Measurements from ENCODE around the gene HAND2.

HAND2 gene

DNA sequence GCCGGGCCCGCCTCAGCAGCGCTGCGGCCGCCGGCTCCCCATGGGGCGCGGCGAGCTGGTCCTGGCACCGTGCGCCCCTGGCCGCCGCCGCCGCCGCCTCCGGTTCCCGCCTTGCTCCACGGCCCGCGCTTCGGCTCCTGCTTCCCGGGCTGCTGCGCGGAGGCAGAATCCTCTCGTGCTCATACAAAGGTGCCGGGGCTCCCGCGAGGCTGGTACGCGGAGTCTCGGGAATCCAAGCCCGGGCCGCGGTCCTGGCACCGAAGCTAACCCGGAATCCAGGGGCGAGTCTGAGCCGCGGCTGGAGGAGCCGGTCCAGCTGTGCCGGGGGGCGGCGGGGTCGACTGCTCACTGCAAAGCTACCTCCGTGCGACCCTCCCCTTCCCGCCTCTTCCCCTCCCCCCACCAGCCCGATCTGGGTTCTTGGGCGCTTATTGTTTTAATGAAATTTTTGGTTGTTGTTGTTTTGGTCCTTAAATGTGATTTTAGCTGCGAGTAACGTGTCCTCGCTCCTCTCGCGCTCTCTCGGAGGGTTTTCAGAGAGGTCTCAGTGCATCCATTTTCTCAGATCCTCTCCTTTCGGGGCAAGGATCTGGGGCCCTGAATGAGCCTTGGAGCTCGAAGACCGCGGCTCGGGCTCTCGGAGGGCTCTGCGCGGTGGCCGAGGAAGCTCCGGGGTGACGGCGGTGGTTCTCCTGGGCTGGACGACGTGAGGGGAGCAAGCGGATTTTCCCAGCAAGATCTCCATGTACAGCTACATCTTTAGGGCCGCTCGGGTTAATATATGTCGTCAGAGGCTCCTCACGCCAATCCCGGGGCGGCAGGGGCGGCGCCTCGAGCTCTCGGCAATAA is at the start of gene HAND2:
Gene HAND2, minus strand, starts transcription at position 753 of the 849 bp plus-strand sequence. CDS start 940 bp downstream, outside the sequence.
- DNase-seq = no peak

DNA sequence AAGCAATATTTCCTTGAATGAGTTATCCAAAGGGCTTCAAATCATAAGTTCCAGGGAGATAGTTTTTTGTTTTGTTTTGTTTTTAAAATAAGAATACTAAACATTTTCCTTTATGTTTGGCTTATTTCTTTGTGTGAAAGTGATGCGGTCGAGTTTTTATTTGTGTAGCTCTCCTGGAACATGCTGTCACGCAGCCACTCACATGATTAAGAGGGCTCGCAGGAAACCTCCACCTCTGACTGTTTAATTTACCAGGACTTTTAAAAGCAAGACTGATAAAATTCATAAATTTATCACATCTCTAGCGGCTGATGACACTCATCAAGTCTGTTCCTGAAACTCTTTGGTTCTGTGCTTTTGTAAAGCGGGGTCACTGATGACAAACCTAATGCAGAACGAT is 48.9 kb upstream of the HAND2 start:
- DNase-seq = no peak

DNA sequence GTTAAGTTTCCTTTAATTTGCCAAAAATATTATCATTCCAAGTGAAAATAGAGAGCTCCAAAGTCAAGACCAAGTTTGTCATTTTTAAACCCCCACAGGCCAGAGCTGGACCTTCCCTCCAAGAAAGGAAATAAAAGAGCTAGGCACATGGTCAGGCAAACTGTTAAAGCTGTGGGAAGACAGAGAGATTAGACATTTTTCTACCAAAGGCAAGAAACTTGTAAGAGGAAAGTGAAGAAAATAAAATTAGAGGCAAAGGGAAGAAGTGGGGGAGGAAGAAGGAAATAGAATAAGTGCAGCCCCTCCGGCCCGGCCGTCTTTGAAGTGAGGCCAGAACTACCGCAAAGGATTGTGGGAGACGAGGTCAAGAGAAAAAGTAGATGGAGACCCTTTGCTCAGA is 47.9 kb upstream of the HAND2 start:
- DNase-seq = no peak

DNA sequence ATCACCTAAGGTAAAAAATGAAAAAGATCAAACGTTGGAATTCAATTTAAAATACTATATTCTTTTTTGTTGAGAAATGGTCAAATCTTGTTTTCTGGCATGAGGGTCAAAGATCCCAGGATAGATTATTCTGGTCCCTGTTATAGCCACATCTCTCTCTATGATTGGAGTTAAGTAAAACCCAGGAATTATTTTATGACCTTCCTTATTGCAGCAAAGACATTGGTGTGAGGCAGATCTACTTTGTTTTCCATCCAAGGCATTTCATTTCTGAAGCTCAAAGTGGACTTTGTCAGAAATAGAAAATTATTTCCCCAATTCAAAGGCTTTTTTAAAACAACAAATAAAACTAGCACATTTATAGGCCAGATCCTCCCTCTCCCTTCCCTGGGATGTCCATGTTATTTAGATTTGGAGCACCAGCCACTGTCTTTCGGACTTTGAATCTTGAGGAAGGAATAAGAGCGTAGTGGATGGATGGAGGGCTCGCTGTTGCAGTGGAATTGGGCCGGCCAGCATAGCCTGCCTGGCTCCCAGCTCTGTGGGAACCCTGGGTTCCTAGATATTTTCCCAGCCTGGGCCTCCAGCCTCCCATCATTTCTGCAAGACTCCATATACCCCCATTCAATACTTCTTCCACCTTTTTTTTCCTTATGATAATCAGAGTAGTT is 45.6 kb upstream of the HAND2 start:
- DNase-seq = no peak

DNA sequence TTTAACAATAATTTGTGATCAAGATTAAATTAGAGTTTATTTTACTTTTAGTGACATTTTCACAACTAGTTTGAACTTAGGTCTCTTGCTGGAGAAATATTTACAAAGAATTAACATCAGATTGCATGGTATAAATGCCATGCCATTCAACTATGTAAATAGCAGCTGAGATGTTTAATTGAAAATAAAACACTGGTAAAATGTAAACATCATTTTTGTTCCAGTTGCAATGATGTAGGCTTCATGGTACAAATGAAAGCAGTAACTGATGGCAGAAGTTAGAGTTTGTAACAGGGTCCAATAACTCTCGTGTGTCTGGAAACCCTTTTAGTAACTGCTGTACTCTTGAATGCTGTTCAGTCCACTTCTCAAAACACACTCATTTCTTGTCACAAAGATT is 43.7 kb upstream of the HAND2 start:
- no peak for DNase-seq

DNA sequence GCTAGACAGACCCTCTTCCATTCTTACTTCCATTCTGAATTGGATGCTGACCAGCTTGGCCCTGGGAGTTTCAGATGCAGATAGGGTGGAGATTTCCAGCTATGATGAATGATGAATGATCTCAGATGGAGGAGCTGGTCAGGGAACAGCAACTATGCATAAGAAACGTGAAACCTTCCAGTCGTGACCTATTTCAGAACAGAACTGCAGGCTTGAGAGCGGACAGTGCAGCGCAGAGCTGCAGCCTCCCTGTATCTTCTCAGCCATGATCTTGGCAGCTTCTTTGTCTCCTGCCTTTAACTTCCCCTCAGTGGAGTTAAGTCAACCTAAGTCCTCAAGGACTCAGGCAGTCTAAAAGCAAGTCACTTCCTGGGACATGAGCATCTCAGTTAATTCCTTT is 43.3 kb upstream of the HAND2 start:
- DNase-seq = no peak

DNA sequence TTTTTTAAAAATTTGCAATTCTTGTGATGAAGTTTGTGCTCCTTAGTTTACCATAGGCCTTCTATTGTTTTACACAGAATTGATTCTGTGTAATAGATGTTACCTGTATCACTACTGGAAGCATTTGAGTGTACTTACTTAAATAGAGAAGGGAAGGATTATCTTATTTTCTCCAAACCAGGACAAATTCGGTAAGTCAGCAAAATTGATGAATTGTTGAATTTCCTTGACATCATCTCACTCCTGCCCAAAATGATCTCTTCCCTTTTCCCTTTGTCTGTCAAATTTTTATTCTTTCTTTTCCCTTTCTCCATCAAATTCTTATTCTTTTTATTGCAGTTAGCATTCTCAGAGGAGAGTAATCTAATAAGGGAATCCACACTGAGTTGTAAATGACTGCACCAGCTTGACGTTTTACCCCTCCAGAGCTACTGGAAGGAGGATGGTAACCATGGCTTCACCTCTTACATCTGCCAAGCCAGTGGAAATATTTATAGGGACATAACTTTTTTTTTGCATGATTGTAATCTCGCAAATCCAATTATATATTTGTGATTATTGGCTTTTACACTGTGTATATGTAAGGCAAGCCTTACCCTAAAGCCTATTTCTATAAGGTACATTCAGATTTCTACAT is 42.6 kb upstream of the HAND2 start:
- DNase-seq = no peak

DNA sequence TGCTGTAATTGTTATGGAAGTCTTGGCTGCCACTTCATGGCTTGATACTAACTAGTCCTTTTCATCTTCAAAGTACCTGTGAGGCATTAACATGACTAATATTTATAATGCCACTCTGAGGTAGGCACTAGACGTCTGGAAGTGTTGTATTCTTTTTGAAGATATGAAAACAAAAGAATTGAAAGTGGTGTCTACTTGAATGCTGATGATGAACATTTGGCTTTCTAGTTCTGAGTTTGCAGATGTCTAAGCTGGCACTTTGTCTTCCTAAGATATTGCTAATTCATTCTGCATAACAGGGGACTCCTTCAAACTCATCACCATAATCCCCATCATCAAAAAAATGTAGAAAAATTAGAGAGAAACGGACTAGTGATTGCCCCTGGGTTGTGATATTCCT is 41.6 kb upstream of the HAND2 start:
- no peak for DNase-seq

DNA sequence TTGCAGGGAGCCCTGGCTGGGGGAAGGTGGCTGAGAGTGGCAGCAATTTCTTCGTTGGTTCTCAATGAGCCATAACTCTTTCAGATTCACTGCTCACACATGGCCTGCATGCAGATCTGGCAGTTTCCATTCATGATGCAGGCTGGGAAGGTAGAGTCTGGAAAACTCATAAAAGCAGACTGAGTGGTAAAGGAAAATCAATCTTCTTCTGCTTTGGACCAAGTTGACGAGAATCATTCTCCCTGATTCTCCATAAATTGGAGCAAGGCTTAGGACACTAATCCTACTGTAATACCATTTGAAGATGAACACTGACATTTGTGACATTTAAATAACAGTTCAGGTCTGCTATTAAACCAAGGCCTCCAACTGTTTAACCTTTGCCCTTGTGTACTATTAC is 35.3 kb upstream of the HAND2 start:
- no peak for DNase-seq

DNA sequence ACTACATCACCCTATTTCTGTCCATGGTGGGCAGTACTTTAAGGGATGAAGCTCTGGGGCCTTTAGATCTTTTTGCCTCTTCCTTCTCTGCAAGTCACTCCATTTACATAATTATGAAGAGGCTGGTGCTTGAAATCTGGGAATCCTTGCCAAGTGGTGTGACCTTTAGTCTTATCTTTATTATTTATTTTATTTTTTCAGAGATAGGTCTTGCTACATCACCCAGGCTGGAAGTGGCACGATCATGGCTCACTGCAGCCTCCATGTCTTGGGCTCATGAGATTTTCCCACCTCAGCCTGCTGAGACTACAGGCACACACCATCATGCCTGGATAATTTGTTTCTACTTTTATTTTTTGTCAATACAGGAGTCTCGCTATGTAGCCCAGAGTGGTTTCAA is 34.4 kb upstream of the HAND2 start:
- no peak for DNase-seq

DNA sequence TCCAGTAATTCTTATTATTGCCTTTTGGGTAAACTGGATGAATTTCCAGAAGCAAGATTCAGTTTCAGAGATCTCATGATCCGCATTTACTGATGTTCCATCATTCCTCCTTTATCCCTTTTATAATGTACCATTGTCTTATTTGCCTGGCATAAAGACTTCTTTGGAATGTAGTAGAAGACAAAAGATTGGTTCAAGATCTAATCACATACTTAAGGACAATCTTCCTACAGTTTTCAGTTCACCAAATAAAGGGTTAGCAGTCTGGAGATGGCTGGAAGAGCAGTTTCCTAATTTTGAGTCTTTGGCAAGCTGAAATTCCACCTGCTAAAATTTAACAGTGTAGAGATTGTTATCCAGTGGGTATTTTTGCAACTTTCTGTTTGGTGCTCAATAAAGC is 30.9 kb upstream of the HAND2 start:
- DNase-seq = no peak

DNA sequence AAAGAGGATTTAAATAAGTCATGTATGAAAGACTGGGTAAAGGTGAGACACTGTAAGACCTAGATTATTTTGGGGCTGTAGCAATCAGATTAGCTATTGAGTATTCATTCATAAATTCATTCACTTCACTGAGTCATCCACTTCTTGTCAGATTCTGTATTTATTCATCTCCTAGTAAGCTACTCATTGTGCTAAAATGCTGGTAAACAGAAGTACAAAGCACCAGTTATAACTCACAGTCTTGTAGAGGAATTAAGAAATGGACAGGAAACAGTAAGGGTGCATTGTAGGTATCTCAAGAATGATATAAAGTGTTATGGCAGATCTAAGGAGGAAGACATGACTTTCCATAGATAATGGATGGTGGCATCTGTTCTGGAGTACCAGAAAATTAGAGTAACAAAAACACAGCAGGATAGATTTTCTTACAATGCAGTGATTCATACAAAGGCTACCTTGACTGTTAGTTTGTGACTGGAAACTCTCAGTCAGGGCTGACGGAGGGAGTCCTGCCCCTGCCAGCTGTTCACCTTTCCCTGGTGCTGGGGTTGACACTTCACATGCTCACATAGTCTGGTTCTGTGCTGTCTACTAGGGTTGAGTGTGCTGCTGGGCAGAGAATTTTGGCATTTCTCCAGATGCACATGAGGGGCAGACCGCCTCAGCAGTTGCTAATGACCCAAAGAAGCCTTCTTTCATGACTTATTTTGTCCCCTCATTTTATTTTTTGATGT is 26.5 kb upstream of the HAND2 start:
- no peak for DNase-seq

DNA sequence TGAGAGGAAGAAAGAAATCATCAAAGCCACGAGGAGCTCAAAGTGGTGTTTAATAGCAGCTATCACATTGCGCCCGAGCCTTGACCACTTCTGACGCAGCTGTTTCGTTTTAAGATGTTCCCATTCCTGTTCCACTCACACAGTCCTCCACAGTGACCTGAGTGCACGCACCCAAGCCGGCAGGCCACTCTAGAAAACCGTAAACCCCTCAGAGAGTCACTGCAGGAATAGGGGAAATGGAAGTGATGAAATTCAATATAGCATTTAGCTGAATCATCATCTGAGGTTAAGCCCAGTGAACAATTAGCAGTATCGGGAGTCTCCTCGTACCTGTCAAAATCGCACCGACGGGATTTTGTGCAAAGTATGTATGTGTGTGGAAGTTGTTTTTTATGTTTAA is 17.9 kb upstream of the HAND2 start:
- no peak for DNase-seq

DNA sequence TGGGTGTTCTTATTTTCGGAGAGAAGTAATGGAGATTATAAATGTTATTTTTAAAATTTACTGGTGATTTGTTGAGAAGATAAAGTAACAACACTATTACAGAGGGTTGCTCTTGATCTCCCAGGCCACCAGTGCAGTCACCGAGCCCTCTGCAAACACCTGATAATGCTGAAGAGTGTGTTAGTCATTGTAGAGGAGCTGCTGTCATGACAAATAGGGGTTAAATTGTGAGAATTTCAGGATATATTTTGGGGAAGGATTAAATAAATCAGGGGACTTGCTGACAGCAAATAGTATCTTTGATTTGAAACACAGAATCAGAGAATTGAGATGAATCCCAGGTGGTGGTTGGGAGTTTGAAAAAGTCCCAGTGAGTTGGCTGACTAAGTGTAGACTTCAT is 16.7 kb upstream of the HAND2 start:
- DNase-seq = no peak

DNA sequence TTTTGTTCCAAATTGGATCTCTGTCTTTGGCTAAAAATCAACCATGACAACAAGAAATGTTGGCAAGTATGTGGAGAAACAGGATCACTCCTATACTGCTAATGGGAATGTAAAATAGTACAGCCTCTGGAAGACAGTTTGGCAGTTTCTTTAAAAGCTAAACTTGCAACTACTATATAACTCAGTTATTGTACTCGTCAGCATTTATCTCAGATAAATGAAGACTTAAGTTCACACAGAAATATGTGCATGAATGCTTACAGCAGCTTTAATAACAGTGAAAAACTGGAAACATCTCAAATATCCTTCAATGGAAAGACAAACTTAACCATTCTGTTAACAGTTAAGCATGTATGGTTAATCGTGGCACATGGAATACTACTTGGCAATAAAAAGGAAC is 15.4 kb upstream of the HAND2 start:
- no peak for DNase-seq

DNA sequence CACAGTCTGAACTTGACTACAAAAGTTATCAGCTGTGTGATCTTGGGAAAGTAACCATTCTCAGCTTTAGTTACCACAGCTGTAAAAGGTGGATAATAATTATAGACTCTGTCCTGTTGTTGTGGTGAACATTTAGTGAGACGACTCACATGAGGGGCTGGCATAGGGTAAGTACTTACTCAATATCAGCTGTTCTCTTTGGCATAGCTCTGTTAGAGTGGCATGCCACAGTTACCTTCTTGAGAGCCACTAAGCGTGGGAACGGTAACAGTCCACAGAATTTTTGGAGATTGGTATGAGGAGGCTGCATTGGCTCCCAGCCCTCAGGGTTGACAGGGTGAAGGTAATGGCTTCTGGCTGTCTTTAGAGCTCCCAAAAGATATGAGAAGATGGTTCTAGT is 13.2 kb upstream of the HAND2 start:
- DNase-seq = no peak

DNA sequence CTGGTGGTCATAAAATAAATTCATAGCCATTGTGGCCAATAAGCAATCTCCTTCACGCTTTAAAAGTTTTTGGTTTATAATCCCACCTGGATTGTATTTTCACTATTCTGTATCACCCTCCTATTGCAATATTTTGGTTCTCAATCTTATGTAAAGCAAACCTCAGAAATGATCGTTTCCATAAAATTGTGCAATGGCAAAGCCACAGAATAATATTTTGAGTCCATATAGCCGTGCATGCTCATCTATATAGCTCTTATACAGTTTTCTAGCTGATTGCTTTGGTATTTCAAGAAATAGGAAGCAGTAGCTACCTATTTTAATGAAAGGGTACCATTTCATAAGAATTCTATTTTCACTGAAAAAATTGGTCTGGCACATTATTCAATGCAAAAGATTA is 10.0 kb upstream of the HAND2 start:
- no peak for DNase-seq

DNA sequence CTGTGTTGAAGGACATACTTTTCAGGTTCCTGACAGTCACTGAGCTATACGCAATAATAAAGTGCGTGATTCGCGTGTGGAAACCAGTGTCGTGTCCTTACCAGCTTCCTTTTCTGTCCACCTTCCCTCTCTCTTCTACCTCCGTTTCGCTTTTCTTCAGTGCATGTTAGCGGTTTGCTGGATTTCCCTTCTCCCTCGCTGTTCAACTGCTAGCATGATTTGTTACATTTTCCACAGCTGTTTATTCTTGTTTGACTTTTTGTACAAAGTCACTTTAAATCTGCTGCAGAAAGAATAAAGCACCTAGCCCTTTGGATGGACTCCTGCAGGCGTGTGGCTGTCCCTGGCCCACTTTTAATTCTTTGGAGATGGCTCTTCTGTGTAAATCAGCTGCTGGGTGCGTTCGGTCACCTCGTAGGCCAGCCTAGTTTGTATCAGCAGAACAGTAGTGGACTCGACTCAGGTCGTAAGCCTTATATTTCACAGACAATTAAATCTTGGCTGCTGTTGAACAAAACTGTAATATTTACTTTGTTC is 8.9 kb upstream of the HAND2 start:
- no peak for DNase-seq

DNA sequence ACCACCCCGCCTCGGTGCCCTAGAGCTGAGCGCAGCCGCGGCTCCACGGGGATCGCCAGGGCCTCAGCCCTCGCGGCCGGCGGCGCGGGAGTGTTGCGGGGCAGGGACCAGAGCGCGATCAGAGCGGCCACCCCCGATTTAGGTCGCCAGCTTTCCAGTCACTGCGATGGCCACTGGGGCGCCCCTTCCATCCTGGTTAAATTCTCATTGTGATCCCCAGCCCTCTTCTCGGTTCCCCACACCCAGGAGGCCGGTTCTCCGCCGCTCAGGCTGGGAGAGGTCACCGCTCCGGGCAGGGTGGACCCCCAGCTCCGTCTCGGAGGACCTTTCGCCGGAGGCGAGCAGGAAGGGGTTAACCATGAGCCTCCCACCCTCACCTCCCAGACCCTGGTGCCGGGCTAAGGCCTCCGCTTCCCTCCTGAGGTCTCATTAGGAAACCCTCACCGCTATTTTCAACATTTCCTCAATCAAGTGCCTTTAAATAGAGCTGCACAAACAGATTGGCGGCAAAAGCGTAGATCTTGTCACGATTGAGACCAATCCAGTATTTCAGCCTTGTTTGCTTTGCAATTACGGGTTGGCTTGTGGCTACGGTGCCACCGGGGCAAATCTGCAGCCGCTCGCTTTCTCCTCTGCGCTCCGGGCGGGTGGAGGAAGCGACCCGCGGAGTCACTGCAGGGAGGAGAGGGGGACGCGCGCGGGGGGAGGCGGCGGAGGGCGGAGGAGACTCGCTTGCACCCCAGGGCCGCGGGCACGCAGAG is 8.3 kb upstream of the HAND2 start:
- no peak for DNase-seq

DNA sequence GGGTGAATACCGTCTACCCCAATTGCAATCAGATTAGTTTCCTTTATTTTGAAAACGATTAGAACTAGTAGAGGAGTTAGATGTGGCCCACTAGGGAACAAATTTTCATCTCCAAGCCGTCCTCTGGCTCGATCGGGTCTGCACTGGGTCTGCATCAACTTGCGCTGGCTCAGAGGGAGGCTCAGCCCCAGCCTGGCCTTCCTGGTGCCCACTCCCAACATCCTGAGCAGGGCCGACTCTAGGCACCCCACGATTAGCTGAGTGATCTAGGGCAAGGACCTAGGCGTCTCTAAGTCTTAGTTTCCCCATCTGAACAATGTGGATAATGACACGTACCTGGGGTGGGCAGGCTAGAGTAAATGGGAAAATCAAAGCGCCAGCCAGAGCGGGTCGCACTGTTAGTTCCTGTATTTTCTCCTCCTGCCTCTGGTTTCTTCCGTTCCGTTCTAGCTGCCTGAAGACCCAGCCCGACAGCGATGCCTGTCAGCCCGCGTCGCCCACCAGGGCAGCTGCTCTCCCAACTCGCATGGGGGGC is 7.7 kb upstream of the HAND2 start:
- DNase-seq = no peak

DNA sequence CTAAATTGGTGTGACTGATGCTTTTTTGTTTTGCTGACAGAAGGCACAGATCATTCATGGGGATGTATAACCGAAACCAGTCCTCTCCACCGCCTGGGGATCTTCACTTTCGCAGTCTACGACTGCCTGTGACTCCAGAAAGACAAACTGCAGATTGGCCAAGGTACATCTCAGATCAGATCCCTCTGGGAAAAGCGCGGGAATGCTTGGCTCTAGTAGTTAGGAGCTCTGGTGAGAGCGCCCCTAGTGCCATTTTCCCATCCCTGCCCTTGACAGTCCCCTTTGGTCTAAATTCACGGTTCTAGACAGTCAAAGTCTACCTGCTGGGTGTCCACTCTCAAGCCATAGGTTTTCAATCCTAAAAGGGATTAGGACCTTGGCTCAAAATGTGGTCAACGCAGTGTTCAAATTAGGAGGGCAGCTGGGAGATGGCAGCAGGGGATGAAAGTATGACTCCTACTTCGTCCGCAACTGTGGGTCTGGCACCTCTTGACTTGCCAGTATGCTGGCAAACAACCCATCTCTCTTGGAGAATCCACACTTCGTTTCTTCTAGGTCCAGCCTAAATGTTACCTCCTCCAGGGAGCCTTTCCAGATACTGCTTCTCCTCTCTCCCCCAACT is 6.9 kb upstream of the HAND2 start:
- no peak for DNase-seq

DNA sequence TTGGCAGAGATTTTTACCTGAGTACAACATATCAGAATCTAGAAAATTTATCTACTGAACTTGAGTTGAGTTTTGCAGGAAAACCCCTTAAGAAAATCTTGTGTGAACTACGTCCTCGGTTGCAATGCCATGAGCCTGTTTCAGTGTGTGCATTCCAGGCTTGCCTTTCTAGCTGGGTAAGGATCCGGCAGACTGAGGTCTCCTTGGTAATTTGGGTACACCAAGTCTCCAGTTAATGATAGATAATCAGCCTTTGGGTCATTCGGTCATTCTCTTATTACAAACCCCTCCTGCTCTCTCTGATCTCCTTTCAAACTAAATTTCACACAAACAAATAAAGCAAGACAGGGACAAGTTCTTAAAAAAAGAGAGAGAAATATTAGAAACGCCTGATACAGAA is 5.9 kb upstream of the HAND2 start:
- DNase-seq = no peak
